Inflammatory macrophage (primary cell): ENCODE data around the gene VSNL1.
"Not testable (repeated sequence)": the region's sequence is repeated elsewhere in the genome, so short reads cannot be mapped to it uniquely, and the experiment has no call there.

Experiments used
- DNase-seq, 2 donors: peaks; one replicate each; pipeline ENCODE4 v3.0.0-alpha.2; 2020 to 2022

Gene VSNL1

DNA sequence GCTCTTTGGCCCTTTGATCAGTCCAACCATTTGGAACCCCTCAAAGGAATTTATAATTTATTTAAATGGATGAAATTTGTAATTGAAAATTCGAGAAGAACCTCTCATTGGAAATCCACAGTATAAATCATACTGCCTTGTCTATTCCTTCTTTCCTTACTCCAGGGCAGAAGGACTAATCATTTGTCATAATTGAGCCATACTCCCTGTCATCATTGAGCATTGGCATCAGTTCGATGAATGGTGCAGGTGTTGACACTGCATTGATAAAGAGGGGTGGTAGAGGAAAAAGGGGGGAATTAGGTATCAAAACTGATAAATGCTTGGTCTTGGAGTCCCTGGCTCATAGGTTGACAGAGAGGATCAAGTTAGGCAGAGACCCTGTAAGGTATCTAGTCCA, 2.0 kb downstream of the VSNL1 start:
- DNase-seq = no peak

DNA sequence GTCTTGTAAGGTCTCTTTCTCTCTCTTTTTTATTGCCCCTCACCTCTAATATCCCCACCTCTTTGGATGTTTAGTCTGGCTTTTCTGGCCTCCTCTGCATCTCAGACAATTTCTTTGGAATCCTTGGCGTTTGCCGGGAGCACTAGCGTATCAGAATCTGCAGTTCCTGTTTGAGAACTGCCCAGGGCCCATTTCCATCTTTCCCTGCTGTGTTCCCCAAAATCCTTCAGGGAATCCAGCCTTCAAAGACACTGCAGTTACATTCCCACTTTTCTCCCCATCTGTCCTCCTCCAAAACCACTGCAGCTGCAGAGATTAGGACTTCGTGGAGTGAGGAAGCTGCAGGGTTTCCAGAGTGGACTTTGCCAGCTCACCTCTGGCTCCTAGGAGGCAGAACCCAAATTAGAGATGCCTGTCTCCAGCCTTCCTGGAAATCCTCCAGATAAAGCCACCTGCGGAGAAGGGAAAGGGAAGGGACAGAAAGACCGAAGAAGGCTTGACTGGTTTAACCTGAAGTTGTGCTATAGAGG, 2.7 kb downstream of the VSNL1 start:
- DNase-seq = no peak

DNA sequence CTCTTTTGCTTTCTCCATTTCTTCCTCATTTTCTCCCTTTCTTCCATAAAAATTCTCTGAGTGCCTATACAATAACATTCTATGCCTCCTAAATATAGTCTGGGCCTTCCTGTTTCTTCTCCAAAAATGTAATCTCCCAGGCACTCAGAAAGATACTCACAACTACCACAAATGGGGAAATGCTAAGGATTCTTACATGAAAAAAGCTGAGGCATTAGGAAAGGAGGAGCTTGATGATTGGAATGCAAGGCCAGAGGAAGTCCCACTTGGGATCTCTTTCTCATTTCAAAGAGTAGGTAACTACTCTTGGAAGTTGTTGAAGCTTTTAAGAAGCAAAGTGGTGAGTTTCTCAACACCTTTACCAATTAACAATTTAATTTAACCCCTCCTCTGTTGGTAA, 3.4 kb downstream of the VSNL1 start:
- peak in 1 of 2 donors; percentile 13 for DNase-seq

DNA sequence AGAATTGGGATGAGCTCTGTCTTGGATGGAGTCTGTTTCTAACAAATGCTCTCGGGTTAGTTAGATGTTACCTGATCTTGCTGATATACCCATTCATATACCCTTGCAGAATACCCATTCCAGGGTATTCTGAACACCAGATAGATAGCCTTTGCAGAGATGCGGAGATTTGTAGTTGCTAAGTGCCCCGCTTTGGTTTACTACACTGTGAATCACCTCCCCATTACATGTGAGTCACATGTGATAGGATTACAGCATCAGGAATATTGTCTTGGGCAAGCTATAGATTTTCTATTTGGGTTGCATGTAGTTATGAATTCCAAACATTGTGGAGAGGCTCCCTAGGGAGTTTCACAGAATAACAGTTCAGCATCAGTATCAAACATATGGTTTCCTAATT, 3.8 kb downstream of the VSNL1 start:
- DNase-seq = no peak

DNA sequence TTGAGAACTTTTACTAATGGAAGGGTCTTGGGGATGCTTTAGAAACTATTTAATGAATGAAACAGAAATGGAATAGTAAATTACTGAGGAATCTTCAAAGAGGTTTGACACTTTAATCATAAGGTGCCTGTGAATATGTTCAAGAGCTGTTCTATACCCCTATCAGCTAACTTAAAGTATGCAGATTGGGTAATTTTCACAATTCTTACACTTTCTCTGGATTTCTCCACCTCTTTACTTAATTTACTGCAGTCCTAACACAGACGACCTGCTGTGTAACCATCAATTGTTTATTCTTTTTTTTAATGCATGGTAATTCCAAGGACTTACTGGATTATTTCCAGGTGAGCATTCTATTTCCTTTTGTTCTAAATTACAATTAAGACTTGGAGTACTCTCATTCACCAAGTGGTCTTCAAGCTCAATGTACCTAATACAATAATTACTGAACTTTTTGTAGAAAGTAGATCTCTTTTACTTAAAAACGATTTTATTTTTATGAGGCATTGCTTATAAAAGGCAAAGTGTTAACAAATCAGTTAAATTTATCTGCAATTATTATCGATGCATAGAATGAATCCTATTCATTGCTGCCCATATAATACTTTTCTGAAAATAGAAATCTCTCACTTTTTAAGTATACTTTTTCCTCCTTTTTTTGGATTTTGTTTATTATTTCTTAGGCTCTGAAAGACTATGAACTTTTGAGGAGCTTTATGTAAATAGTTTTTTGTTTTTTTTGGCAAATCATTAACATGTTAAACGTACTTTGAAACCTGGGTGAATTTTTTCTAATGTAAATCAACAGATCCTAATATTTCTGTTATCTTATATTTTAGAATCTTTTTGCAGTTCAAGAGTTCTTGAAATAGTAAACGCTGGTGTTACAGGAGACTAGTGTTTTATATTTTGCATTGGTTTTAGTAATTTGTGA, 5.5 kb downstream of the VSNL1 start:
- no peak for DNase-seq

DNA sequence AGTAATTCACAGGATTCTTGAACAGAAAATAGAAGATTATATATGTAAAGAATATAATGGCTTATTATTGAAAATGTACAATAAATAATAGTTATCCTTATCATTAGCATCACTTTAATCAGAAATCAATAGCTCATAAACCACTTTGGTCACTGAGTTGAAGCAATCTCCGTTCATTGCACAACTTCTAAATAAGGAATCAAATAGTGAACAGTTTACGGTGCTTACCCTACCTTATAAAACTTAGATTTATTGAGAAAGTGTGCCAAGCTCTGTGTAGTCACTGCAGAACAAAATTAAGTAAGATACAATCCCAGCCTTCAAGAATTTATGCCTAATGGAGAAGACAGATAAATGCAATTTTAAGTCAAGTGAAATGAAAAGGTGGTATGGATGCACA, 6.7 kb downstream of the VSNL1 start:
- DNase-seq = no peak

DNA sequence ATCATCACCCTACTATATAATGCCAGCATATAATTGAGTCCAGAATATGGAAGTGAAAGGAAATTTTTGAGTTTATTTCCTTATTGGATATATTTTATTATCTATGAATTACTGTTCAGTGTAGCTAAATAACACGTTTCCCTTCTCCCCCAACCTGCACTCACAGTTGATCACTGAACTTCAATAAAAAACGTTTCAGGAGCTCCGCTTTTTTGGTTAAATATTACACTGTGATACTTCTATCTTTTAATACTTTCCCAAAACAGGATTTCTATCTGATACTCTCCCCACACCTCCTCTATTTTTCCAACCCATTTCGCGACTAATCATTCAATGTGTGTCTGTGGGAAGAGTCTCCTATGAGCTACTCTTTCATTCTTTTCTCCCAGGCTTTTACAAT, 7.2 kb downstream of the VSNL1 start:
- DNase-seq = no peak

DNA sequence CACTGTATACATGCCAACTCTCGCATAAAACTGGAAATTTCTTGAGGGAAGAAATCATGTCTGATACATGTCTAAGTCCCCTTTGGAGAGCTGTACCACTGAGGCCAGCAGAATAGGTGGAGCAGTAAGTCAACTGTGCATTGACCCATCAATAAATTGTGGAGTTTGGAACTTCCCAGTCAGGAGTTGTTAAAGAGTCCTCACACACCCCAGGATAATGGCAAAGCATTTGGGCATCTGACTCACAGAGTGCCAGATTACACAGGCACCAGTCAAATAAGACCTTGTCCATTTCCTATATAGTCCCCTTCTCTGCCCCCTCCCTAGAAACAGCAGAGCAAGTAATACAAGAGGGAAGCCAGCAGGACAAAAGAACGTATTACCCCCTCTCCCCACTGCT, 10.4 kb downstream of the VSNL1 start:
- no peak for DNase-seq

DNA sequence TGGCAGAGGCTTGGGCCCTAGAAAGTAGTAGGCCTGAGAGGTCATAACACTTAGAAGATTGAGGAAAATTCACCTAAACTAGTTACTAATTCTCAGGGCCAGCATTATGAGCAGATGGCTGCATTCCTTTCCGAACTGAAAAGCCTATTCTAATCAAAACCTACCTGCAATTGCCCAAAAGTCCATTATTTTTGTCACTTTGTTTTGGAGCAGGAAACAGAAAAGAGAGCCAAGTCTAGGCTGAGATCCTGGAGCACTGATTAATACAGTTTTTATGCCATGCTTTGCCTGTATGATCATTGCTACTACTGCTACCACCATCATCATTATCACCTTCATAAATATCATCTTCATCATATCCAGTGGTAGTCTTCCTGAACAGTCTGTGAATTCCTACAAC, 14.7 kb downstream of the VSNL1 start:
- no peak for DNase-seq

DNA sequence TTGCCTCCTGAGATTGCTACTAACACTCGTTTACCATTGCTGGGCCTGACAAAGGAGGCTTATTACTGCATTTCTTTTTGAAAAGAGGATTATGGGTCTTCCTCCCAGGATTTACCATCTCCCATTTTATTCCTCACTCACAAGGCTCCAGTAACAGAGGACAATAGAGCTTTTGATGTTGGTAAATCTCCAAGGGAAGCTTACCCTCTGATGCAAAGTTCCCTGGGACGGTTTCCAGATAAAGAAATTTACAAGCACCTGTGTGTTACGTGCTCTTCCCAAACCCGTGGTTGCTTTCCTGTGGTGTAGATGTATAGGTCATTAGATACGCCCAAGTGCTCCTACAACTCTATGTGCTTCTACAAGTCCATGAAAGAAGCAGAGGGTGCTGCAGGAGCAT, 17.1 kb downstream of the VSNL1 start:
- DNase-seq = no peak

DNA sequence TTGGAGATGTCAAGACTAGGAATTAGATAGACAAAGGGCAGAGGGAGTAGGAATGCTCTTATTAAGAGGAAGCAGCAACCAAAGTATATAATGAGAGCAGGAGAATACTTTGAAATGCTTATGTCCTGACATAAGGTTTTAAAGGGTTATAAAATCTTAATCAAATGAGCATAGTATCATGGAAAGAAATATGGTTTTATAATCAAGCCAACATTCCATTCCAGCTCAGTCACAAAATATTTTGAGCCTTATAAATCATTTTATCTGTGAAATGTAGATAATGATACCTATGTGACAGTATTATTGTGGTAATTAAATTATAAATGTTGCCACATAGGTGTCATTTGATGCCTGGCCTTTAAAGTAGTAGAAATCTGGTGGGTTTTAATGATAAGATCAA, 17.6 kb downstream of the VSNL1 start:
- no peak for DNase-seq

DNA sequence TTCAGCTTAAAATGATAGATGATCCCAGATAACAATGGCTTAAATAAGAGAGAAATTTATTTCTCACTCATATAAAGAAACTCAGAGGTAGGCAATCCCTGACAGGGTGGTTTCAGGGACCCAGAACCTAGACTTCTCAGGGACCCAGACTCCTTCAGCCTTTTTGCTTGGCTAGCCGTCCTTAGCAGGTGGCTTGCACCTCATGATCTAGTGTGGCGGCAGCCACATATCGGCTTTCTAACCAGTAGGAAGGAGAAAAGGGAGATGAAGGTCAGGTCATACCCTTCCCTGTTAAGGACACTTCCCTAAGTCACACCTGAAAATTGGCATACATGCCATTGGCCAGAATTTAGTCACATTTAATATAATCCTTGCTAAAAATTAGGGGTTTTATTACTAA, 18.4 kb downstream of the VSNL1 start:
- no peak for DNase-seq

DNA sequence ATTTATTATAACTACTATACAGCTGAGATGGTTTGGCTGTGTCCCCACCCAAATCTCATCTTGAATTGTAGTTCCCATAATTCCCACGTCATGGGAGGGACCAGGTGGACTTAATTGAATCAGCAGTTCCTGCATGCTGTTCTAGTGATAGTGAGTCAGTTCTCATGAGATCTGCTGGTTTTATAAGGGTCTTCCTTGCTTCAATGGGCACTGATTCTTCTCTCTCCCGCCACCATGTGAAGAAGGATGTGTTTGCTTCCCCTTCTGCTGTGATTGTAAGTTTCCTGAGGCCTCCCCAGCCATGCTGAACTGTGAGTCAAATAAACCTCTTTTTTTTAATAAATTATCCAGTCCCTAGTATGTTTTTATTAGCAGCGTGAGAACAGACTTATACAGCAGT, 25.2 kb downstream of the VSNL1 start:
- not testable (repeated sequence) for DNase-seq

DNA sequence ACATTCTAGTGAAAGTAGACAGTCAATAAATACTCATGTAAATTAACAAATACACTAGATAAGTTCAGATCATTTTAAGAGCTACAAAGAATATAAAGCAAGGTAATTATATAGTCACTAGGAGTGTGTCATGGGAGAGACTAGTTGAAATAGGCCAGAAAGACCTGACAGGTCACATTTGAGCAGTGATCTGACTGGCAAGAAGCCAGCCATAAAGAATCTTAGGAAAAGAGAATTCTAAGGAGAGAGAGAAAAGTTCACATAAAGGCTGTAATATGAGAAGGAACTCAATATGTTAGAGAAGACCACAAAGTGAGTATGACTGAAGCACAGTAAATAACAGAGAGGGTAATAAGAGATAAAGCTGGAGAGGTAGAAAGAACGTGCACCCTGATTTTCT, 31.2 kb downstream of the VSNL1 start:
- DNase-seq = no peak

DNA sequence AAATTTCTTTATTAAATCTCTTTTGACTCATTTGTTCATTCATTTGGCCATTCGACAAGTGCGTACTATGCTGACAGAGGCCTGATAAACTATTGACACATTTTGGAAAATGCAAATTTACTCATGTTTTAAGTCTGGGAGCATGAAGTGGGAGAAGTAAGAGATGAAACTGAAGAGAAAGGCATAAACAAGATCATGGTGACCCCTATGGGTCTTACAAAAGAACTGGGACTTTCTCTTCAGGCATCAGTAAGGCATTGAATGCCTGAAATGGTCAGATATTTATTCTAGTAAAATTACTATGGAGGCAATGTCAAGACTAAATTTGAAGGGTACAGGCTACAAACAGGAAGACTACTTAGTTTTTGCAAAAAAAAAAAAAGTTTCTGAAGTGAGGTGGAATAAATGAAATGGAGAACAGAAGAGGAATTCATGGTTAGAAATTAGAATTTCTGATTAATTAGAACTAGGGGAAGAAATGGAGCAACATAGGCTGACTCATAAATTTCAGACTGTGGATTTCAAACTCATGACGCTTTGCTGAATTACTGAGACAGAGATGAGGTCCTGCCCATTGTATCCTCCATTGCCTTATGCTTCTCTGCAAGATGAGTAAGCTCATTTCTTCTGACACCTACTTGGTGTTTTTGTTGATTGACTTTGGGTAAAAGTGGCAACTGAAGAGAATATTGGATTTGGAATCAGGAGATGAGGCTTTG, 32.7 kb downstream of the VSNL1 start:
- DNase-seq = no peak

DNA sequence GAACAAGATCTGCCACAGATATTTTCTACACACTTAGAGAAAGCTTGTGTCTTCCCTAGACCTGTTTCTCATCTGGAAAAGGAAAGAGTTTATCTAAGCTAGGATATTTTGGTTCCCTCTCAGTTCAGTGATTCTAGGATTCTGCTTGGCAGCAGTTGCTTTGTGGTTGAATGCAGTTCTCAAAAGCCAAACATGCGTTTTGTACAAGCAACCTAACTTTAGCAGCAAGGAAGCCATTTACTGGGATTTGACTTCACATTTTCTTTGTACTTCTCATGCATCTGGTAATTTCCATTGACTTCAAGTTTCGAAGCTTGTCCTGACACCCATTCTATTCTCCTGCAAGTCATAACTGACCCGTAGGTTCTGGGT, 33.3 kb downstream of the VSNL1 start:
- no peak for DNase-seq

DNA sequence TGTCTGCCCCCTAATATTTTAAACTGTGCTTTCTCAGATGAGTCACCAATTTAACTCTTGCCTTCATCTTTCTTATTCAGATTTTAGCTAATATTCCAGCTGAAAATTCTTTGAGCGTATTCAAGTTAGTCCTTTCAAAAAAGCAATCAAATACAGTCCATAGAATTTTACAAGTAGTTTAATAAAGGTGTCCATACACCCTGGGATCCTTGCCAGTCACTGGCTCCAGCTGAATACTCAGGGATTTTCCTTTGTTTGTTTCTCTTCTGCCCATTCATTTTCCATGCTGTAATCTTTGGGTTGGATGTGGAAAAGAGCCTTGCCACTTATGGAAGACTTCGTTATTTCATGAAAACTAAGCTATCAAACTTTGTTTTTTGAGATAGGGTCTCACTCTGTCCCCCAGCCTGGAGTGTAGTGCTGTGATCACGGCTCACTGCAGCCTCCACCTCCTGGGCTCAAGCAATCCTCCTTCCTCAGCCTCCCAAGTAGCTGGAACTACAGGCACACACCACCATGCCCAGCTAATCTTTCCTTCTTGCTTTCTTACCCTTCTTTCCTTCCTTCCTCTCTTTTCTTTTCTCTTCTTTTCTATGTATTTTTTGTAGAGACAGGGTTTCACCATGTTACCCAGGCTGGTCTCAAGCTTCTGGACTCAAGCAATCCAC, 34.0 kb downstream of the VSNL1 start:
- DNase-seq = no peak

DNA sequence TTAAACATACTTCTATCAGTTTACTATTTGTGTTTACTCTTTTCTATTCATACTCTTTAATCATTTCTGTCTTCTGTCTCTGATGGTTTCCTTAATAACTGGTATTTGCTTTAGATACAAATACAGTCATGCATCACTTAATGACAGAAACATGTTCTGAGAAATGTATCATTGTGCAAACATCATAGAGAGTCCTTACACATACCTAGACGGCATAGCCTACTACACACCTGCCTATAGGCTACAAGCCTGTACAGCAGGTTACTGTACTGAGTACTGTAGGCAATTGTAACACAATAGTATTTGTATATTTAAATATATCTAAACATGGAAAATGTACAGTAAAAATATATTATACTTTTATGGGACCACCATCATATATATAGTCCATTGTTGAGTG, 36.3 kb downstream of the VSNL1 start:
- no peak for DNase-seq

DNA sequence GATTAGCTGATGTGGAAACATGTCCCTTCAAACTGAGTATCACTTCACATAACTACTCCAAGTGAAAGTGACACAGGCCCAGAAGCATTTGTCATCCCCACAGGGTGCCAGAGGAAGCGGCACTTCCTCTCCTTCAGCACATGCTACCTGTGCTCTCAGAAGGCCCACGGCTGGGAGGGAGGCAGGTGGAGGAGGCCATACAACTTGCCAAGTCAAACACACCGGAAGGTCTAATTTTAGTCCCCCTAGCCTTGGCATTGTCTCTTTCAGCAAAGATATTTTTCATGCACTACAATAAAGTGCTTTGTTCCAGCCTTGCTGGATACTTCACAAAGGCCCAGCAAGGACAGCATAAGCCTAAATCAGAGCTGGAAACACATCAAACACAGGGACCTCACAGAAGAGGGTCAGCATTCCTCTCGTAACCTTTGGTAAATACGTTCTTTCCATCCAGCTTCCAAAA, 38.0 kb downstream of the VSNL1 start:
- no peak for DNase-seq

DNA sequence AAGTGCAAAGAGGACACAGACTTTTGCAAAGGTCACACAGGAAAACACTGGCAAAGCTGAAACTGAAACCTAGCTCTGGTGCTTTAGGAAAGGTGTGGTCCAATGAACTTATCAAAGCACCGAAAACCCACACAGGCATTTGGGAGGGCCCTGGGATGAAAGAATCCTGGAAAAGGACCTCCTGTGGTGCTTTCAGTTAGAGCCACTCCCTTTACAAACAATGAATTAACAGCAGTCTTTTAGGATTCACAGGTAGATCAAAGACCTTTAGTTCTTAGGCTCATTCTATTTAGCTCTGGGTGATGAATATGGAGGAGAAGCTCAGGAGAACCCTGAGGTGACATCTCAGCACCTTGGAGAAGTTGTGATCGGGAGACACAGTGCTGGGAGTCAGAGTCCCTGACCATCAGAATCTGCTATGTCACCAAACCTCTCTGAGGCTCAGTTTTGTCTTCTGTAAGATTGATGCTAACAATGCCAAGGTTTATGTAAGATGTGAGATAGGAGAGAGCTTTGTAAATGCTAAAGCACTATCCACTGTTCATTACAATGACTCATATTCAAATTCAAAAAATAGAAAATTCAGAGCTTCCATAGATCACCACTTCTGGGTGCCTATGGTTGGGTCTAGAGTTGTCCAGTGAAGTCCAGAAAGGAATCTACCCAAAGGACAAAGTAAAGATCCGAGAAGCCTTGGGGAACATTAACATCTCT, 39.3 kb downstream of the VSNL1 start:
- no peak for DNase-seq

DNA sequence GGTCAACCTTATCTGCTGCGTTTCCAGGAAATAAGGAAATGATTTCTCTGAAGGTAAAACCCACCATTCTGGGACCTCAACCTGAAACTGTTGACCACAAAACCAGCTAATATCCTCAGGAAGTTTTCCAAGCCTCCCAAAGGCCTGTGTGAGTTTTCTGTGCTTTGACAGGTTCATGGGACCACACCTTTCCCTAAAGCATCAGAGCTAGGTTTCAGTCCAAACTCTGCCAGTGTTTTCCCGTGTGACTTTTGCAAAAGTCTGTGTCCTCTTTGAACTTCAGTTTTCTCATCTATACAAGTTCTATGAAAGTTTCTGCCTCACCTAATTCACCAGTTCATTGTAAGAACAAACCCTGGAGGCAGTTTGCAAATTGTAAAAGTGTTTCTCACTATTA, 39.8 kb downstream of the VSNL1 start:
- no peak for DNase-seq

DNA sequence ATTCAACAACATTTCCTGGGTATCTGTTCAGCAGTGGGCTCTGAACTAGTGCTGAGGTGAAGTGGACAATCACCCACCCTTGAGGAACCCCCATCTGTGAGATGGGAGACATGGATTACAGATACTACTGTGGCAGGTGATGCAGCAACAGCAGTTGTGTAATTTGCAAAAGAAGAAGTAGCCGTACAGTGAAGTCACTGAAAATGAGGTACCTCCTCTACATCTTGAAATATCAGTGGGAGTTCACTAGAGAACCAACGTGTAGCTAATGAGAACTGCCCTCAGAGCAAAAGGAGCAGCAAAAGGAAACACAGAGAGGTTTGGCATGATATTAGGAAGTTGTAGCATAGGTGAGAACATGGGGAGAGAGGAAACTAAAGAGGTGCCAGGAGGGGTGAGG, 41.3 kb downstream of the VSNL1 start:
- peak; percentile 40 to 61 for DNase-seq

DNA sequence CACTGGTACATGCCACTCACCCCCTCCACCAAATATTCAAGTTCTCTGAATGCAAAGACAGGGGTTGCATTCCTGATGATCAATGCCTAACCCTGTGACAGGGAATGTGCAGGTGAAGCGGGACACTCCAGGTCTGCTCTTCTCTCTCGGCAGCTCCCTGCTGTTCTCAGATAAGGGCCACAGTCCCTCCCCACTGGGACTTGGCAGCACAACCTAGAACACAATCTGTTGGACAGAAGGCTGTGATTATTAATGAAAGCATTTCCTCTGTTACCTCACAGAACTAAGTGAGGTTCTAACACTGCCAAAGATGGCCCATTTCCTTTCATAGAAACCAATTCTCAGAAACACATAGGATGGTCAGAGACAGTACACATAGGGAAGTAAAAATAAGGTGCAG, 42.7 kb downstream of the VSNL1 start:
- DNase-seq = no peak
